Measurements from ENCODE around the gene C22orf31.

The C22orf31 gene

GRCh38 chr22:29029202-29030000 lies 32.2 kb downstream of the C22orf31 start:
- DNase-seq (ENCODE audit: low read depth), result no peak

DNA sequence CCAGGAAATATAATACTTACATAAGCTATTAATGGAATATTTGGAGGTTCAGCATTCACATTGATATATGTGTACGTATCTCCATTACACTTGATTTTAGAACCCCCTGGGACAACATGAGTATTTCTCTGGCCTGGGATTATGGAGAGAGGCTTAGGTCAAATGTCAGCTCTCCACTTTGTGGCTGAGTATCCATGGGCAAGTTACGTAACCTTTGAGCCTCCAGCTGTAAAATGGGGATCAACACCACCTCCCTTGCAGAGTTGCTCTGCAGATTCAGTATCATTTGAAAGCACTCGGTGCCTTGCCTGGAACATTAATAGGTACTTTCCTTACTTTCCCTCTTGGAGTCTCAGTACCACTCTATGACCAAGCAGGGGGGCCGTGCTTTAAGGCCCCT lies 33.2 kb downstream of the C22orf31 start:
- DNase-seq (ENCODE audit: low read depth), result no peak

- no peak for DNase-seq (ENCODE audit: low read depth)
Measured at GRCh38 chr22:29026579-29026978, 35.1 kb downstream of the C22orf31 start.

DNA sequence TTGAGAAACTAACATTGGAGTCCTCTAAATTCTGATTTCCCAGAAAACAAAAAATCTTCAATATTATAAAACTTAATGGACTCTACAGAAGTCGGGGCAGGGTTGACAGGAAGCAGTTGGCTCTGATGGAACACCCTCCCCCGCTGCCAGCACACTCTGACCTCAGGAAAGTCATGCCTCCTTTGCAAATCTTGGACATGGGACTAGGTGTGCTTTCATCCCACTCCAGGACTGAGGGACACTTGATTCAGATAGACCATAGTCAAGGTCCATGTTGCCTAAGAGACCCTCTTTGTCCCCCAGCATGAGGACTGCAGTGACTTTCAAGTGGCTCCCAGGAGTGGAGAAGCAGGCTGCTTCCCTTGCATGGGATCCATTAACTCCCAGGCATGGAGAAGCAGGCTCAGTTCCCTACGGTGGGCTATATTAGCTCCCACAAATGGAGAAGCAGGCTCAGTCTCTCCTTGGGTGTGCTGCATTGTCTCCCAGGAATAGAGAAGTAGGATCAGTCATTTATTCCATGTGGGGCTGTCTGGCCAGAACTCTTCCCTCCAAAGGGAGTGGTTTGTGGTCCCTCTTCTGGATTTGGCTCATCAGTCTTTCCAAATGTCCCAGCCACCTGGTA lies 38.3 kb downstream of the C22orf31 start:
- no peak for DNase-seq (ENCODE audit: low read depth)

DNA sequence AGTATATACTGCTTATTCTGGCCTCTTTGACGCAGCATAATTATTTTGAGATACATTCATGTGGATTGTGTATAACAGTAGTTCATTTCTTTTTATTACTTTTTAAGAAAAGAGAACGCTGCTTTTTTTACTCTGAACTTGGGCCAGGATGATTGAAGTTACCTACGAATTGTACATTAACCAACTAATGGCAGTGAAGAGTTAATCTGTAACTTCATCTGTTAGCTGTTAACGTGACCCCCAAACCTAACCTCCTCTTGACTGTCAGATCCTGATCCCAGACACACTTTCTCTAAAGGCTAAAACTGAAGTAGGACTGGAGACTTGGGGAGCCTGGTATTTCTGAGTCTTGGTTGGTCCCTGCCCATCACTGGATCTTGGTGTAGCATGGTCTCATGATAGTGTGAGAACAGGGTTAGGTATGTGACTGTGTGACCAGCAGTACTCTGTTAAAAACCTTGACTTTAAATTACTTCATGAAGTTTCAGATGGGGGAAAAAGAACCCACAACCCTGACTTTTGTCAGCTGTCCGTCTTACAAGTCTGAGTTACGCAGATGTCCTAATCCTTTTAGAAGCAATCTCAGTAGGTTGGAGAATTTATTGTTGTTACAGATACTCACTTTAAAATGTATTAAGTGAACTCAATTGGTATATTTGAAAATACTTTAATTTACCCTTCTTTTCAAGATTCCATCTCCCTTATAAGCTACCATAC lies 39.4 kb downstream of the C22orf31 start:
- DNase-seq (ENCODE audit: low read depth), result no peak

DNA sequence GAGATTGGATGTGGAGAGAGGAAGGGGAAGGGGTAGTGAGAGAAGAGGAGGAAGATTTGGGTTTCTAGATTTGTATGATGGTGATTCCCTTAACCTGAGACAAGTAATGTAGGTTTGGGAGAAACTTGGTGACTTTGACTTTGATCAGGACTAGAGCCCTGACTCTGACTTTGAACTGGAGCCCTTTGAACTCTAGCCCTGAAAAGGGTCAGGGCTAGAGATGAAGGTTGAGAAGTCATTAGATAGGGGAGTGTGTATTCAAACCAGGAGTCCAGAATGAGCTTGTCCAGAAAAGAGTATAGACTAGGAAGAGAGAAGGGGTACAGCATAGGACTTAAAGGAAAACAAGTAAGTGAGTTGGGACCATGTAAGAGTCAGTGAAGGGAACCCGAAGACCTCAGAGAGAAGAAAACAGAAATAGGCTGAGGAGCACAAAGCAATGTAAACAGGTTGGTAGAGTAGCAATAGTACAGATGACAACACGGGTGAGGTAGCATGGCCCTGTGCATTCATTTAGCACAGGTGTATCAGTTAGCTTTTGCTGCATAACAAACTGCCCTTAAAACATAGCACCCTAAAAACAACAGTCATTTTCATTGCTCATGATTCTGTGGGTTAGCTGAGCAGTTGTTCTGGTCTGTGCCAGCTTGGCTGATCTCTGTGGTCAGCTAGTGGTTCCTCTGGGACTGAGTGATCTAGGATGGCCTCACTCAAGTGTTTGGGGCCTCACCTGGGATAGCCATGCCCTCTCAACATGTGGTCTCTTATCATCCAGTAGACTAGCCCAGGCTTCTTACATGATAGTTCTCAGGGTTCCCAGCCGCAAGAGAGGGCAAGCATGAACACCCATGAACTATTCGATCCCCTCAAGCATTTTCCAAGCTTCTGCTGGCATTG lies 43.1 kb downstream of the C22orf31 start:
- DNase-seq (ENCODE audit: low read depth), result no peak

DNA sequence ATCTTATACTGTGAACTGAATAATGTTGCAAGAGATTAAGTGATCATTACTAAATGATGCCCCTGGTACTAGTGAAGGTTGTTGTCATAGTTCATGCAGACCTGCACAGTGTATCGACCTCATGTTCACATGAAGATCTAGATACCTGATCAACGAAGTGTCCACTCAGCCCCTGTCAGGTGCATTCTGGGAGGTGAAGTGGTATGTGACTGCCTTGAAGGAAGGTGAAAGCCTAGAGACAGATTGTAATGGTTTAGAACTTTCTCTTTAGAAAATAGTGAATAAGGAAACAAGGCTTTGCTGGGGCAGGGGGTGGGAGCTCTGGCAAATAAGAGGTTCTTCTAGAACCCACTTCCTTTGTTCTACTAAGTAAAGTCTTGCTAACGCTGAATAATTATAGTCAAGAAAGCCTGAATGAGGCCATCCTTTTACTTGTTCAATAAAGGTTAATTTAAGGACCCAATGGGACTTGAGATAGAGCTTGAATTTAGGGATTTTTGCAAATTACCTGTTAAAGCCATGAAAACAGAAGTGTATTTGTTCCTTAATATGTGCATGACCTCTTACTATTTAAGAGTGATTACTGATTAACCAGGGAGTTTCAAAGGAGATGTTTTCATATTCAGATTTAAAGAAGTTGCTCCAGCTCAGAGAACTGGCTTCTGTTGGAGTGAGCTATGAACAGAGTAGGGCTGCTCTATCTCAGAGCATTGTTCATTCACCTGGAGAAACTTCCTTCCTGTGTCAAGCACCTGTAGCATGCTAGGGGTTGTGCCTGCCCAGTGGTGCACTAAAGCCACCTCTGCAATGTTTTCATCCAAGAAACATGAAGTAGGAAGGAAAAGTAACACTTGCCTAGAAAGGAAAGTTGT lies 45.3 kb downstream of the C22orf31 start:
- no peak for DNase-seq (ENCODE audit: low read depth)

- DNase-seq (ENCODE audit: low read depth), result no peak
Measured at GRCh38 chr22:29014773-29015172, 46.9 kb downstream of the C22orf31 start.

DNA sequence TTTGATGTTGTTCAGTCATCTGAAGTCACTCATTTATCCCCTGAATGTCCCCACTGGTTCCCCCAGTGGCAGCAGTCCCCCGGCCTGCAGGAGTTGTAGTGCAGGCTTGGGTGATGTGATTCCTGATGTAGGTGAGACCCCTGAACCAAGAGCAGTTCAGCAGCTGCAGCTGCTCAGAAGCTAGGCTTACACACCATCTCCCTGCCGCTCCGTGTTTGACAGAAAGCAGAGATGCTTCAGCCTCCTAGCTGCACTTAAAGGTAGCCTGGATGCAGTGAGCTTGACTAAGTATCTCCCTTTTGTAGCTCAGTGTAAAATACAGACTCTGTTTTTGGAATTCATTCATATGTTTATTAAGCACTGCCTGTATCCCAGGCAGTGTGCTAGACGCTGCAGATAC lies 47.3 kb downstream of the C22orf31 start:
- DNase-seq (ENCODE audit: low read depth), result no peak

DNA sequence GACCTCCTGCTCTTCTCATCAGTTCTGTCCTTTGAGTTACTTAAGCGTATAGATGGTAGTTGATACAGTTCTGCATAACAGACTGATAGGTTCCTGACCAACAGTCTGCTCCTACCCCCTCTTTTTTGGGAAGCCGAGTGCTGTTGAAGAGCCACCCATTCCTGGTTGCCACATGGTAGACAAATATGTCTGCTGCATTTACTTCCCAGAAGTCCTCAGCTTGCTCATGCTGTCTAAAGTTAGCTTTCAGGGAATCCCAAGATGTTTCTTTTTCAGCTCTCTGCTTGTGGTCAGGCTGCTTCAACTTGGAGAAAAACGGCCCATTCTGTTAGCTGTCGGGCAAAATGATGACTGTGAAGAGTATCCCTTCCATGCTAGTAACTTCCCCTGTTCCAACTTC lies 48.7 kb downstream of the C22orf31 start:
- DNase-seq (ENCODE audit: low read depth), result no peak

DNA sequence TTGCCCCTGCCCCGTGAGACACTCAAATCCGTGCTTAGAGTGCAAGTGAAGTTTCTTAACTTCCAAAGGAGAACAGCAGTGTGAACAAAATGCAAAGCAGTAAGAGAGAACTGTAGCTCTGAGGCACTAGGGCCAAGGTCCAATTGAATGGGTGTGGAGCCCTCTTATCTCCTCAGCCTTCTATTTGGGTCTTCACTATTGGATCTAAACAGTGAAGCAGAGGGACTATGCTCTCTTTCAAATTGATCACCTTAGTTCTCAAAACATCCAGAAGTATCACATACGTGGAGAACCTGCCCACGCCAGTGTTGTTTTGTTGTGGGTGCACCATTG lies 49.6 kb downstream of the C22orf31 start:
- DNase-seq (ENCODE audit: low read depth), result no peak

DNA sequence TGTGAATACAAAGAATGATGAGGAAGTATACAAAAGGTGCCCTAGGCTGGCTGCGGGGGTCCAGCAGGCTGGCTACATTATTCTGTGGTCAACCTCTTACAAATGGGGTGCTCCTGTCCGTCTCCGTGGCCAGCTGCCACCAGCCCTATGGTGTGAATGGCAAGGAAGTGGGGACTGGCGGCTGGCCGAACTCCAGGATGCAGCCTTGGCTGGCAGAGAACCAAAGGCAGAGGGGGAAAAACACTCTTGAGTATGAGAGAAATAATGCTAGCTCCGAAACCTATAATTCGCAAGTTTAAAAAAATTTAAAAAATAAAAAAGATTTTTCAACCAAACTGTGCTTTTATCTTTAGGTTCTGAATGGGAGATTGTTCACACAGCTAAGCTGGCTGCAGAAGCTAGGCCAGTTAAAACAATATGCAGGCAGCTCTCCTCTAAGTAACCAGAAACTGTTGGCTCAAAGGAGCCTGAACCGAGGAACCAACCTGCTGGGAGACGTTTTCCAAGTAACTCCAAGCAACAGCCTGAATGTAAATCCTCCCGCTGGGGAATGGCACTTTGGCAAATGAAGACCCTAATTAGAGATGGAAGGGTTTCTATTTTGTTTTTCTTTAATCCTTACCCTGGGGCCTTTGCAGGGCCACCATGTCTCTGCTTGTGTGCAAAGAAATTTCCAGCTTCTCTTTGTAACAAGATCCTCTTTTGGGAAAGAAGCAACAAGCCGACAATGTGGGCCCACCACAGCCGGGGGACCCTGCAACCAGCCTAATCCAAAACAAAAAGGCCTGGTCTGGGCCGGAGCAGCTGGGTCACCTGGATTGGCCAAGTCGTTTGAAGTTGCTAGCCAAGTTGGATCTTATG lies 50.2 kb downstream of the C22orf31 start:
- no peak for DNase-seq (ENCODE audit: low read depth)

DNA sequence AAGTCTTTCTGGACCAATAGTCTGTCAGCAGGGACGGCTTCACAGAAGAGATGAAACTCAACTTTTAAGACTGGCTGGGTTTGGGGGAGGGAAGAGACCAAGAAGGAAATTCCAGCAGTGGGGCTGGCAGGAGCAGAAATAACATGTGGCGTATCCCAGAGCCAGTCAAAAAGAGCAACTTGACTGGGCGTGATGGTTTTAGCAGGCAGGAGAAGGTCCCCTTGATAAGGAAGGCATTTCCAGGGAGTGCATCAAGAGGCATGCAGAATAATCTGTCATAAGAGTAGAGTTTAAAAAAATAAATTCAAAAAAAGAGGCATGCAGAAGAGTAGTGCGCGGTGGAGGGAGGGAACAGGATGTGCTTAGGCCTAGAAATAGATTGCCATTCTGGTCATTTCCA lies 52.5 kb downstream of the C22orf31 start:
- DNase-seq (ENCODE audit: low read depth), result no peak
